ENCODE results near the gene PTN.

Gene PTN, protein sequence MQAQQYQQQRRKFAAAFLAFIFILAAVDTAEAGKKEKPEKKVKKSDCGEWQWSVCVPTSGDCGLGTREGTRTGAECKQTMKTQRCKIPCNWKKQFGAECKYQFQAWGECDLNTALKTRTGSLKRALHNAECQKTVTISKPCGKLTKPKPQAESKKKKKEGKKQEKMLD

DNA sequence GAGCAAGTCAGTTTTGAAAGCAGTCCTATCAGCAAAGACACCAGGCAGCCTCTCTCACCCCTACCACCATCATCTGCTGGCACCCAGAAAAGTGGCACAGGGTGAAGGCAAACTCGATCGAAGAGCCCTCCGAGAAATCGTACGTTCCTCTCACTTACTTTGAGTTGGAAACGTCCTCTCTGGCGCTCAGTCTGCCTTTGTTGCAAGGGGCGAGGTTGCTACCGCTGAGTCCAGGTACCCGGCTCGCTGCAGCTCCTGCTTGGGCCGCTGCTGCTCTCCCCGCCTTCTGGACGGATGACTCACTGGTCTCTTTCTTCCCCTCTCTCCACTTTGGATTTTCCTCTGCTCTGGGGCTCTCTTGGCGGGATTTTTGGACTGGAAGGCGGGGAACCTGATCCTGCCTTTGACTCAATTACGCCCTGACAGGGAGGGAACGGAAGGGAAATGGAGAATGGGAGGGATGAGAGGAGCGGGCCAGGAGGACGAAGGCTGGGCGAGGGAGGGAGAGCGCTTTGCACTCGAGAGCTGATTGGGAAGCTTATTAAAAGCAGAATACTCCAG is at the start of gene PTN:
Gene PTN (minus strand): TSS at position 453 of the 561 bp plus-strand sequence. CDS start 88,760 bp downstream, outside the sequence.
- no peak for DNase-seq (ENCODE audit: low read depth in 2 of 2)

DNA sequence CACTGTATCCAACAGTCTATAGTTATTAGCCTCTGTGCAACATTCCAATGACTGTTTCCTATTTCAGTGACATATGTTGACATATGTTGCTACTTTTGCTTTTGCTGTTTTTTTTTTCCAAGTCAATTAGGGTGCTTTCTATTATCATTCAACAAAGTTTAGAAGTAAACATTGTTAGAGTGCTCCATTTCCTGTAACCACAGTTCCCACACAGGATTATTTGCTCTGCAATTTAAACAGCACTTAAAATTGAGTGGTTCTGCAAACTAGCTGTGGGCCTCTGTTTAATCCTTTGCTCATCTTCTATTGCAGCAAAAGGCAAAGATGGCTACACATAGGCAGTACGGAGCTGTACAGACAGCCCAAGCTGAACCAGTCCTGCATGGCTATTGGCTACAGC is 46.5 kb upstream of the PTN start:
- DNase-seq (ENCODE audit: low read depth in 2 of 2) = no peak

DNA sequence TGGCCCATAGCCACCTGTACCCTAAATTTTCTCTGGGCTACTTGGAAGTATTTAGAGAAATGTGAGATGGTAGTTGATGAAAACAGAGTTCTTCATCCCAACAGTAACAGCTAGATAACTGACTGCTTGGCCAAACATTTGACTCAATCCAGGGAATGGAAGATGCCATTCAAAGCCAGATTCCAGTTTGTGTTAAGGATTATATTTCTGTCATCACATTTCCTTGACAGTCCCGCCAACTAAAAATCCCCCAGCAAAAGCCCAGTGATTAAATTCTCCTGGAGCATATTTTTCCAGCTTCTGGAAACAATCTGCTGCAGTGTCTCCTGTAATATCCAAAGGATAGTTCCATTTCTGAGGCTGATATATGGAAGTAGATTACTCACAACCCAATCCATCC is 45.4 kb upstream of the PTN start:
- DNase-seq (ENCODE audit: low read depth in 2 of 2) = no peak

DNA sequence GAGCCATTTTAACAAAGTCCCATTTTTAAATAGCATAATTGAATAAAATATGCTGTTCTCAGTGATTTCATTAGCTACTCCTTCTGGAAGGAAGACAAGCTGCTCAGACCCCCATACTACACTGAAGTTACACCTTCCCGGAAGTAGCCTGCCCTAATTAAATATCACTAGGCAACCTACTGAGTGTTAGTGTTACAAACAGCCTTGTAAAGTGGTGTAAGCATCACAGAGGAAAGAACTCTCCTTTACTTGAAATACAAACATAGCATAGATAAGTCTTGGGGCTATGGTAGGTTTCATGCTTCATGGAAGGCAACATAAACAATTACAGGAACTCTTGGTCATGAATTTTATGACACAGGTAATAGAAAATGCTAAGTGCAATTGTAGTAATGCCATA is 43.4 kb upstream of the PTN start:
- DNase-seq (ENCODE audit: low read depth in 2 of 2) = no peak

DNA sequence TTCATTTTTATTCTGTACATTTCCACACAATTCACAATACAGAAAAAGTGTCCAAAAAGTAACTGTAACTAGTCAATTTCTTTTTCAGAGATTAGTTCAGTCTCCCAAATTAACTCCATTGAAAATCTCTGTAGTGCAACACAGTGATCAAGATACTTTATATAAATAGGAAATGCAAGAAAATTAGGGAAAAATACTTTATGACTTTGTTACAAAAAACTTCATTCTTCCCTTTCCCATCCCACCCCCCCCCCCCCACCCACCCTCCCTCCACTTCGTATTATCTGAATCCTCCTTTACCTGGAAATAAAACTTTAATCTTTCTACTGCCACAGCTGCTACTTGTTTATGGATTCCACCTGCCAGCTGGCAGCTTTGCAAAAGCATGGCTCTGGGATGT is 37.5 kb upstream of the PTN start:
- DNase-seq (ENCODE audit: low read depth in 2 of 2) = no peak

DNA sequence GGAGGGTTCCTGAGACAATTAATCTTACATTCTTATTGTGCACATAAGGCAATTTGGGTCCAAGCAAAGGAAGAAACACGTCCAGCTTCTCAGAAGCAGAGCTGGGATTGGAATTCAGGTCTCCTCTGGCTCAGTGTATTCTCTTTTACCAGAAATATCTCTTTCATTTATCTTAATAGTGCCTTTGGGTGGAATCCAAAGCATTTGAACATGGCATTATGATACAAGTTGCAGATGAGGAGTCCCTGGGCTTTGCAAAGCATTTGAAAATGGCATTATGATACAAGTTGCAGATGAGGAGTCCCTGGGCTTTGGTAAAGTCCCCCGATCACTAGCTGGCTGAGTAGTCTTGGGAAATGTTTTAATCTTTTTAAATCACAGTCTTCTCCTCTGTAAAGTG is 30.0 kb upstream of the PTN start:
- no peak for DNase-seq (ENCODE audit: low read depth in 2 of 2)

DNA sequence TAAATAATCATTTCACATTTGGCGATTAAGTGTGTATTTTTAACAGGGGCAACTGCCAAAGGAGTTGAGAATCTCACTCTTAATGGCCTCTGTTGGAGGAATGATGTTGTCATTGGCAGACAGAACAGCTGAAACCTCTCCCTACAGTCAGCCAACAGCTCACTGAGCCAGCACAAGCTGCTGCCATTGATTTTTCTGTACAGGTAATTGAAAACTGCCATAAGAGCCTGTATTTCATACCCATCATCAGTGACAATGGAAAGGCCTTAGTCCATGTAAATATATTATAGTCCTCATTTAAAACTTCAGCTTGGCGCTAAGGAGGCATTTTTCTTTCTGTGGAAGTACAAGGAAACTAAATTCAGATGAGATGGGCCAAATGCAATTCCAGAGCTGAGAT is 28.1 kb upstream of the PTN start:
- no peak for DNase-seq (ENCODE audit: low read depth in 2 of 2)

DNA sequence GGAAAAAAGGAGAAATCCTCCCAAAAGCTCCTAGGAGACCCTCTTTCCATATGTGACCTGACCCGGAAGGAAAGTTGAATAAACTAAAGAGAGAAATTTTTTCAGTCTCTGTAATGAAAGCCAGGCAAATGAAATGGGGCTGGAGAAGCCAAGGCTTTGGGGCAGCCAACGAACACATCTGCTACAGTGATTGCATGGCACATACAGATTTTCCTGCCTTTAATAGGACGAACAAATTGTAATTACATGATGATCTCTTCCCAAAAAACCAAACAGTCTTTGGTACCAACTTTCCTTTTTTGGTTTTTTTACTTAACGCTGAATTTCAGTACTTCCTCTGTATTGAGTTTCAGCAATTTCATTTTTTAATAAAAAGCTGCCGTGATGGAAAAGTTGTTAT is 23.5 kb upstream of the PTN start:
- no peak for DNase-seq (ENCODE audit: low read depth in 2 of 2)

DNA sequence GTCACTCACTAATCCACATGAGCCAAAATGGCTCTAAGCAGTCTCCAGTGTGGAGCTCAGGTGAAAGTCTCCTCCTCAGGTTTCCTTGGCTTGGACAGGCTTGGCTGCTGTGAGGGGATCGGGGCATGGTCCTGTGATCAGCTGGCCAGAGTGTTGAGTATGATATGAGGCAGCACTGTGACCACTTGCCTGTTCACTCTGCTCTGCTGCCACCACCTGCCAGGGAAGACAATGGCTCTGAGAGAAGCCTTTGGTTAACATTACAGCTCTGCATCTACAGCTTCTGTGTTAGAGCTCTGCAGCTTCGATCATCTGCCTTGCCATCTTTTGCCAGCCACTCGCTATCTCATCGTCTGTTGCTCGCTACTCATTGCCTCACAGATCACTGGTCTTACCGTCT is 20.1 kb upstream of the PTN start:
- DNase-seq (ENCODE audit: low read depth in 2 of 2) = no peak

DNA sequence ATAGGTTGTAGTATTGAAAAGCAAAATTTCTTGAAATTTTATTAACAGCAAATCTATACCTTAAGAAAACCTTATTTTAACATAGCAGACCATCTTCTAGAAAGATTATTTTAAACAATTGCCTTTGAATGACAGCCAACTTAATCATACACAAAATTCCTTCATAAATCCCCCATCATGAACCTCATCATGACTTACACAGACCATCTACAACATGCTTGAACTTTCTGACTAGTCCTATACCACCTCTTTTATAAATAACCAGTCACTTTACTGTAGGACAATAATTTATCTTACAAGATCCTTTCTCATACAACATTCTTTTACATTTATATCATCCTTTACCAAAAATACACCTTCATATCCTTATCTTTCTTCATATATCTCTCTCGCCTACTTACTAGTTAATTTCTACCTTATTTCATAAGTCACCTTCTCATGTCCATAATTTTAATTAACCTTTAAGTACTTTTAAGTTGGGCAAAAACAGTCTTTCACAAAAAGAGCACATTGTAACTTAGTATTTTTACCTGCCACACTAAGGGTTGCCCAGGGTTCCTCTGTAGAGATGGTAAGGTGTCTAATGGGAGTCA is 16.6 kb upstream of the PTN start:
- DNase-seq (ENCODE audit: low read depth in 2 of 2) = no peak

DNA sequence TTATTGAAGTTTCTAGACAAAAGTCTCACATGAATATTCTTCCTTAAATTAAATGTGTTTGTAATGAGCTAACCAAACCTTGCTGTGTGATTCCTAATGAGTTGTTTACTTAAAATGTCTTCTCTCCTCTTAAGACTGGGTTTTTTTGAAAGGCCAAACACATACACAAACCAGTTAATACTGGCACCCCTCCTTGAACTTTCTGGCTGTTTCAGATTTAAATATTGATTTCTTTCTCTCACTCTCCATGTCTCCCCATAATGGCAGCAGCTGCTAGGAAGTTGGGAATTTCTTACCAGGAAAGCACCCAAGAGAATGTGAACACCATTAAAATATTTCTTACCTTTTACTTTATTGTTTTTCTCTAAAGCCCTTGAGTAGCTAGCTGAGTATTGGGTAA is 11.4 kb upstream of the PTN start:
- DNase-seq (ENCODE audit: low read depth in 2 of 2) = no peak

DNA sequence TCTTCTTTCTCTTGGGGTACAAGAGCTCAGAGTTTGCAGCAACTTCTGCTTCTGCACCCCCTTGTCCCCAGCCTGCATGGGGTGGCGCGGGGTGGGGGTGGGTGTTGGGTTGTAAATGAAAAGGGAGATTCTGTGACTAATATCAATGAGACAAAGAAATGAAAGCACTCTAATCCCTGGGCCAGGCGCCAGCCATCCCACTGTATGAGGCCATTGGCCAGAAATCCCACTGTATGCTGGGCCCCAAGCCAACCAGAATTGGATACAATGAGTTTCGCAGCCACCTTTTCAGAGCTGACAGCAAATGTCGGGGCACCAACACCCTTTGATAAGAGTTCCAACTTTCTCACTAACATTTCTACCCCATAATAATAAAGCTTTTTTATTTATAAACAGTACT is 10.9 kb upstream of the PTN start:
- no peak for DNase-seq (ENCODE audit: low read depth in 2 of 2)

DNA sequence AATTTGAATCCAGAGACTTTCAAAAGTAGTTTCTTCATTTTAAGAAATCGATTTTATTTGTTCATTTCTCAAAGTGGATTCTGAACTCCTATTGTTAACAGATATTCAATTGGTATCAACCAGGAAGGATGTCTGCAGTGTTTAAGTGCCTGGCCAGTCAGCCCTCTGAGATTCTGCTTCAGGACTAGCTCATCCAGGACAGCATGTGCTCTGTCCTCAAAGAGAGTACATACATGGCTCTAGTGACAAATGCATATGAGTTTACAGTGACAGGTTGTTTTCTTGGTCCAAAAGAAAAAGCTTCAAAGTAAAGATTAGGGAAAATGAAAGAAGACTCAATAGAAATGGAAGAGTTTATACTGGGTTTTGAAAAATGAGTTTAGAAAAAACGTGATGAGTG is 8.4 kb upstream of the PTN start:
- DNase-seq (ENCODE audit: low read depth in 2 of 2) = no peak

DNA sequence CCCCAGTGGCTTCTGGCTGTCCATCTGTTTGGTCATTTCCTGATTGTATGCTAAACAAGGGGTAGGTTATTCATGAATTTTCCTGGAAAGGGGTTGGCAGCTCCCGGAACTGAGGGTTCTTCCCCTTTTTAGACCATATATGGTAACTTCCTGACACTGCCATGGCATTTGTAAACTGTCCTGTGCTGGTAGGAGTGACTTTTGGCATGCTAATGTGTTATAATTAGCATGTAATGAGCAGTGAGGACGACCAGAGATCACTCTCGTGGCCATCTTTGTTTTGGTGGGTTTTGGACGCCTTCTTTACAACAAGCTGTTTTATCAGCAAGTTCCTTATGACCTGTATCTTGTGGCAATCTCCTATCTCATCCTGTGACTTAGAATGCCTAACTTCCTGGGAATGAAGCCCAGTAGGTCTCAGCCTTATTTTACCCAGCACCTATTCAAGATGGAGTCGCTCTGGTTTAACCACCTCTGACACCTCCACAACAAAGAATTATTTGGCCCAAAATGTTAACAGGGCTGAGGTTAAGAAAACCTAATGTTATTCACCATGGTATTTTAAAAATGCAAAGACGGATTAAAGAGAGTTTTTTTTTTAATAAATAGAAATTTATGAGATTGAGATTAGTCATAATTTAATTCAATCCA is 2.4 kb upstream of the PTN start:
- no peak for DNase-seq (ENCODE audit: low read depth in 2 of 2)

DNA sequence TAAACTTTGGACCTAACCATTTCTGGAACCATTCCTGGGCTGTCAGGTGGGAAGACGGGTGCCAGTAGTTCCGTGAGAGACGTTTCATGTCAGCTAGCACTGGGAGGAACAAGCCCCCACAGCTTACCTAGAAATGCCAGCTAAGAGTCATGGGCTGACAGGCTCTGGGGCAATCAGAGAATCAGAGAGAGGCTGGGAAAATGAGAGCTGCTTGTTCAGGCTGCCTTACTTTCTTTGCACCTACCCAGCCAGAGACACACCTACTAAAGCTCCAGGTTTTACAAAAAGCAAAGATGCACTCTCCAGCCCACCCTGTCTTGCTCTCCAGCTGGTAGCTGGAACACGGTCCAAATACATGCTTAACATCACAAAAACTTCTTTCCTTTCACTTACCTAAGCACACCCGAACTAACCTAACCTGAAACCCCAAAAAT is 688 bp downstream of the PTN start:
- DNase-seq (ENCODE audit: low read depth in 2 of 2) = no peak

DNA sequence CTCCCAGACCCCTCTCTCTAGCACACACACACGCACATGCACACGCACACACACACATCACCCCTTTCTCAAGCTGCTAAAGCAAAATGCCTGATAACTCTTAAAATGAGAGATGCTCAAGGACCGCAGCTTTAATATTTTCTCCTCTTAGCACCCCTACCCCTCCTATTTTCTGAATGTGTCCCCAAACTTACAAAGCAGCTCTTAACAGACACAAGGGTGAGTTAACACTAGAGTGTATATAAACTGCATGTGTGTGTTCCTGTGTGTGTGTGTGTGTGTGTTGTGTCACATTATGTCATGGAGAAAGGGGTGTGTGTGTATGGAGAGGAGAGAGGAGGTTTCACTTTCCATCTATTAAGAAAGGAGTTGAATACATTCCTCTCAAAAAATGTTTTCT is 1.3 kb downstream of the PTN start:
- DNase-seq (ENCODE audit: low read depth in 2 of 2) = no peak

DNA sequence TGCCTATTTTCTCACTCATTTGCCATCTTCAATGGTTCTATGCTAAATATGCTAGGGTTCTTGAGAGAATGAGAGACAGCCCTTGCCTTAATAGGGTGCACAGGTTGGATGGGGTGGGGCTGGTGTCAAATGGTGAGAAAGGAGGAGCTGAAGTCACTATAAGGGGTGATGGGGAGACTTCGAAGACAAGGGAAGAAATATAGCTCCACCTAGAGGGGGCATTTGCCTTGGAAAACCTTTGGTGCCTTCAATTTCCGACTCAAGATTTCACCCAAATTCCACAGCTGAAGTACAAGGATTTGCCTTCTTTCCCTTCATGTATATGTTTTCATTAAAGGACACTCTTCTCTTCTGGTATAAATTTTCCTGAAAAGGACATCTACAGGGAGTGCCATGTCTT is 5.6 kb downstream of the PTN start:
- no peak for DNase-seq (ENCODE audit: low read depth in 2 of 2)

DNA sequence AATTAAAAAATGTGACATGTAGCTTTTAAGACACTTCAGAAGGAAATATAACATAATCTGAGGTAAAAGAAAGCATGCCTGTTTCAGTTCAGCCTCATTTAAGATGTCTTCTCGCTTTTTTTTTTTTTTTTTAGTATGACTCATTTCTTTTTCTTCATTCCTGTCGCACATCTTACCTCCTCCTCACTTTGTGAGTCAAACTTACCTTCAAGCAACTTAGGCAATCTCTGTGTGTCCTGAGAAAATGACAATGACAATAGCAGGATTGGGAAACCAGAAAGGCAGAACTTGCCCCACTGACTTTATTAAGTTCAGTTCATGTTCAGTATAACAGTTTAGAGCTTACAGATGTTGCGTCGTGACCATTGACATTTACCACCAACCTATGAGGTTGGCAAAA is 7.7 kb downstream of the PTN start:
- no peak for DNase-seq (ENCODE audit: low read depth in 2 of 2)

DNA sequence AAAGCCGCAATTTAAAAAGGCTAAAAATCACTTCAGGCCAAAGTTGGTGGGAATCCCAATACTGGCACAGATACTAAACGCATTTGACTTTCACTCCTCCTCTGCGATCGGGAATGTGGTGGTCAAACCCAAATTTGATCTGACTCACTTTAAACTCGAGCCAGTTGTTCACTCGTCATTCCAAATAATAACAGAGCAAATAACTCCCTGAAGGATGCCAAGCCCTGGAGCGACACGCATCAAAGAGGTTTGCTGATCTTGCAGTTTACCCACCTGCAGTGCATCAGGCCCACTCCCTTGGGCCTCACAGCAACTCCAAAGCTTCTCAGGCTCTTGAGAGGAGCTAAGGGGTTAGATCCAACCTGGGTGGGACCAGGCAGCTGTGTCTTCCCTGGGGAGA is 12.2 kb downstream of the PTN start:
- DNase-seq (ENCODE audit: low read depth in 2 of 2) = no peak

DNA sequence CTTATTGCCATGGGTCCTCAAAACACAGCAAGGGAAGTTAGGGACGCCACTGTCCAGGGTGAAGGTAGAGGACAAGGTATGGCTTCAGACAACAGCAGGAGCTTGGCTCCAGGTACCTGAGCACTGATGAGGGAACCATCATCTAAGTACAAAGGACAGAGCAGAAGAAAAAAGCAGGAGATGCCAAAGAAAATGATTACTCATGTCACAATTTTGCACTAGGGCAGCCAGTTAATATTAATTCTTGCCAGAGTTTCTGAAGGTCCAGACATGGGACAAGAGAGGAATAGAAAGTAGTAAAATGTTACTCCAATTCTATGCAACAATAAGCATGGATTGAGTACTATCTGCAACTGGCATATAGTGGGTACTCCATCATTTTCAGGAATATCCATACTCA is 14.1 kb downstream of the PTN start:
- DNase-seq (ENCODE audit: low read depth in 2 of 2) = no peak

DNA sequence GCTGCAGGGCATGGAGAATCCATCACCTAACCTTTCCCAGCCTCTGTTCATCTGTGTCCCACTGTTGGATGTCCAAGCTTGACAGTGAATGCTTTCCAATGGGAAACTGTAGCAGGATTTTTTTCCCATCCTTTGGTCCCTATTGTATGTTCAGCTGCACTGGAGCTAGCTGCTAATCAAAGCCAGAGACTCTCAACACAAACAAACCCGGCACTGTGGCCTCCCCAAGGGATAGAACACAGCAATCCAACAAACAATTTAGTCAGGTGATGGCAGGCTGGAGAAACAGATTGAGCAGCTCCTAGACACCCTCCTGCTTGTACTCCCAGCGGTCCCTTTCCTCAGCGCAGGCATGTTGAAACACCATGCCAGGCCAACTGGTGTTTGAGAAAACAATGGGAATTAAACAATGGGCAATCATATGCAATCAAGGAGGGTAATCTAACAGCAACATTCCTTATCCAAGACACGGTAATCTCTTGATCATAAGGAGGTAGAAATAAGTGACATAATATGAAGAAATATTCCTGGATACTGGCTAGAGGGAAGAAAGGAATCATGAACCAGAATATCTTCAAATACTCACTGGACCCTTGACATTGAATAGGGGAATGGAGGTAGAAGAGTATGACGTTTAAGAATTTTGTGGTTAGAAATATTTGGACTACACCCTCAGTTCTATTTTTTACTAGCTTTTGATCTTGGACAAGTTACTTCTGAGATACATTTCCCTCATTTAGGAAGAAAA is 15.0 kb downstream of the PTN start:
- DNase-seq (ENCODE audit: low read depth in 2 of 2) = no peak

DNA sequence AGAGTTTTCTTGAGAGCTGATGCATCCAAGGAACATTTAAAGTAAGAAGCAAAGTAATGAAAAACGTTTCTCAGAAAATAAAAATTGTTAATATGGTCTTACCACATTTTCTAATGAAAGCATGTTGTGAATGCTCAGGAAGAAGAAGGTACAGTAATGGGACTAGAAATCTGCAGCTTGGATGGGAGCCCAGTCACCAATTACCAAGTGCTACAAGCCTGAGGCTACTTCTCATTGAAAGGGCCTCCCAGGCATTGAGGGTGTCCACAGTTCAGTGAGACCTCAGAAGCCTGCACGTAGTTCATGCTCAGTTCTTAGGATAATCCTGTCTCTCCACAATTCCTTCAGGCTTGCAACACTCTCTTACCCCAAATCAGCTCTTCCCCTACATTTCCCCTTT is 17.6 kb downstream of the PTN start:
- DNase-seq (ENCODE audit: low read depth in 2 of 2) = no peak
